K562 (cell line): Measurements from ENCODE around the gene LSS. TPM values are rescaled to one million over a fixed set of nuclear protein-coding genes. Genes with fewer than 3 reads are reported as not detected.

Source experiments
- BCOR ChIP-seq: fragments of 450-650 bp; IDR thresholded peaks from 2 replicates; pipeline ENCODE4 v1.6.1; 2016
- C11orf30 ChIP-seq: fragments of 450-650 bp; IDR thresholded peaks from 2 replicates; pipeline ENCODE4 v1.6.1; 2016; ENCODE audit warnings: low read depth, mild to moderate bottlenecking
- E2F1 ChIP-seq: sonication (generic); formaldehyde crosslinking; IDR thresholded peaks from 2 replicates; pipeline ENCODE4 v1.8.1; 2023; ENCODE audit warnings: mild to moderate bottlenecking, missing genetic modification reagents, moderate library complexity
- HBP1 ChIP-seq: fragments of 450-650 bp; formaldehyde crosslinking; IDR thresholded peaks from 2 replicates; pipeline ENCODE4 v1.4.0; 2022; ENCODE audit warnings: missing genetic modification characterization
- HSF4 ChIP-seq: fragments of 250-450 bp; sonication (Bioruptor Pico); IDR thresholded peaks from 2 replicates; pipeline ENCODE4 v2.1.2; 2022; ENCODE audit warnings: mild to moderate bottlenecking, moderate library complexity, borderline replicate concordance
- MLLT1 ChIP-seq, 2 experiments: fragments of 450-650 bp; IDR thresholded peaks; 2 replicates each; pipeline ENCODE4 v1.6.1; 2016
- NFE2L1 ChIP-seq: fragments of 450-650 bp; IDR thresholded peaks from 2 replicates; pipeline ENCODE4 v1.6.1; 2016; ENCODE audit warnings: missing genetic modification characterization, low read depth, mild to moderate bottlenecking, missing compliant biosample characterization, moderate library complexity, borderline replicate concordance
- PTRF ChIP-seq: fragments of 450-650 bp; IDR thresholded peaks from 2 replicates; pipeline ENCODE4 v1.6.1; 2016; ENCODE audit warnings: mild to moderate bottlenecking, missing genetic modification characterization, missing compliant biosample characterization
- PURB ChIP-seq: sonication (generic); formaldehyde crosslinking; IDR thresholded peaks from 2 replicates; pipeline ENCODE4 v1.9.0; 2021; ENCODE audit warnings: low read depth, mild to moderate bottlenecking, missing genetic modification reagents
- SMARCA5 ChIP-seq: fragments of 450-650 bp; IDR thresholded peaks from 2 replicates; pipeline ENCODE4 v1.6.1; 2016
- SOX6 ChIP-seq: fragments of 450-650 bp; IDR thresholded peaks from 2 replicates; pipeline ENCODE4 v1.6.1; 2014; ENCODE audit warnings: mild to moderate bottlenecking
- SP2 ChIP-seq: IDR thresholded peaks from 2 replicates; pipeline ENCODE4 v1.6.1; 2011; ENCODE audit warnings: mild to moderate bottlenecking, low read depth, low read length, moderate library complexity; ENCODE audit not compliant: poor library complexity, severe bottlenecking; ENCODE audit errors: extremely low read depth
- SRSF3 ChIP-seq: fragments of 200-400 bp; formaldehyde crosslinking; IDR thresholded peaks from 2 replicates; pipeline ENCODE4 v1.6.1; 2016; ENCODE audit warnings: mild to moderate bottlenecking, low read length, moderate library complexity; ENCODE audit not compliant: insufficient read depth
- SRSF9 ChIP-seq: fragments of 200-400 bp; formaldehyde crosslinking; IDR thresholded peaks from 2 replicates; pipeline ENCODE4 v1.6.1; 2017; ENCODE audit warnings: low read depth, low read length, borderline replicate concordance
- TEAD2 ChIP-seq: fragments of 450-650 bp; IDR thresholded peaks from 2 replicates; pipeline ENCODE4 v1.6.1; 2016; ENCODE audit warnings: missing genetic modification characterization, control low read depth, missing compliant biosample characterization
- TOE1 ChIP-seq, 2 experiments: fragments of 450-650 bp in 1 of 2; sonication (generic) in 1 of 2; formaldehyde crosslinking in 1 of 2; IDR thresholded peaks; 2 replicates each; pipeline versions ENCODE4 v1.7.1 to v1.8.0; 2016 to 2022; ENCODE audit warnings: borderline replicate concordance in 2 of 2, mild to moderate bottlenecking in 2 of 2, antibody characterized with exemption in 1 of 2, inconsistent platforms in 1 of 2, low read depth in 1 of 2, missing genetic modification reagents in 1 of 2, moderate library complexity in 1 of 2
- YBX1 ChIP-seq: fragments of 450-650 bp; IDR thresholded peaks from 2 replicates; pipeline ENCODE4 v1.7.1; 2016; ENCODE audit warnings: mild to moderate bottlenecking
- ZEB2 ChIP-seq: fragments of 450-650 bp; IDR thresholded peaks from 2 replicates; pipeline ENCODE4 v1.6.1; 2016
- ZNF324 ChIP-seq: fragments of 250-450 bp; sonication (Bioruptor Pico); IDR thresholded peaks from 2 replicates; pipeline ENCODE4 v1.4.0; 2020; ENCODE audit warnings: mild to moderate bottlenecking
- ZNF644 ChIP-seq: fragments of 200-800 bp; sonication (Bioruptor generic); IDR thresholded peaks from 2 replicates; pipeline ENCODE4 v1.6.1; 2016; ENCODE audit warnings: low read depth, missing genetic modification characterization, missing compliant biosample characterization
- polyA plus RNA-seq, 8 experiments: library from polyadenylated mRNA; depleted of rRNA in 4 of 8; stranded (reverse) in 5 of 8; unstranded in 3 of 8; fragments of >200 nt; fragmentation: Nextera tagmentation in 2 of 8; fragmentation: Illumina TruSeq in 1 of 8; extraction: Ambion mirVana in 2 of 8; extraction: Trizol in 1 of 8; gene quantifications; 2 replicates each; pipeline versions ENCODE4 v1.2.1 to v1.2.3, GENCODE V29; 2011 to 2014; ENCODE audit warnings: inconsistent platforms in 1 of 8, missing spikeins in 1 of 8
- total RNA-seq, 7 experiments: library from RNA; depleted of rRNA in 6 of 7; stranded (reverse); fragments of >200 nt in 6 of 7; fragmentation: Illumina TruSeq in 2 of 7; extraction: Trizol in 2 of 7; gene quantifications; 2 replicates each; pipeline versions ENCODE4 v1.2.1 to v1.2.3, GENCODE V29; 2011 to 2021; ENCODE audit warnings: low replicate concordance in 1 of 7
- TF ChIP-seq, protein P1 (sequence below), 3 experiments: fragments of 200-800 bp in 1 of 3; sonication (Bioruptor generic) in 1 of 3; sonication (generic) in 1 of 3; formaldehyde crosslinking in 1 of 3; IDR thresholded peaks; 2 replicates each; pipeline versions ENCODE4 v1.6.1 to v1.8.0; 2016 to 2022; ENCODE audit warnings: mild to moderate bottlenecking in 2 of 3, missing compliant biosample characterization in 2 of 3, missing genetic modification characterization in 2 of 3, missing genetic modification reagents in 1 of 3
- TF ChIP-seq, protein P2 (sequence below): fragments of 250-450 bp; sonication (Bioruptor Pico); IDR thresholded peaks from 2 replicates; pipeline ENCODE4 v1.8.0; 2021; ENCODE audit warnings: moderate library complexity, mild to moderate bottlenecking, inconsistent platforms

Gene LSS
- total and polyA plus RNA-seq, 9 of the 15 experiments (the other 6 are each of a cell fraction or from before 2014, with no cell fraction given), result 2.2 to 89.5 (median 37.4) TPM

GRCh38 chr21:46153247-46154154 lies 75.1 kb downstream of the LSS start (continued):
- TF ChIP-seq SOX6, result no peak; the same call in 1 of the 2 replicates
- TF ChIP-seq HBP1 (CRISPR knock-in tag), result no peak
- no peak for TF ChIP-seq ZNF324 (CRISPR knock-in tag)
- no peak for TF ChIP-seq C11orf30
- TF ChIP-seq, protein P1, sequence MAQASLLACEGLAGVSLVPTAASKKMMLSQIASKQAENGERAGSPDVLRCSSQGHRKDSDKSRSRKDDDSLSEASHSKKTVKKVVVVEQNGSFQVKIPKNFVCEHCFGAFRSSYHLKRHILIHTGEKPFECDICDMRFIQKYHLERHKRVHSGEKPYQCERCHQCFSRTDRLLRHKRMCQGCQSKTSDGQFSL (CRISPR knock-in tag; IDR thresholded peaks at IDR 0.05), result no peak
- TF ChIP-seq, protein P1 (tag; IDR thresholded peaks at IDR 0.05), result no peak
- TF ChIP-seq, protein P2, sequence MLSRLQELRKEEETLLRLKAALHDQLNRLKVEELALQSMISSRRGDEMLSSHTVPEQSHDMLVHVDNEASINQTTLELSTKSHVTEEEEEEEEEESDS (CRISPR knock-in tag), result no peak
- TF ChIP-seq HSF4 (CRISPR knock-in tag), result no peak
- no peak for TF ChIP-seq E2F1 (CRISPR knock-in tag)
- no peak for TF ChIP-seq PTRF (tag)
- TF ChIP-seq BCOR, result peak; percentile 11; the same call in 1 of the 2 replicates
- TF ChIP-seq SRSF9, result no peak
- no peak for TF ChIP-seq PURB (CRISPR knock-in tag)
- TF ChIP-seq SP2, result no peak
- no peak for TF ChIP-seq YBX1
- no peak for TF ChIP-seq ZNF644 (tag)
- no peak; the same call in 1 of the 2 replicates for TF ChIP-seq TOE1 (IDR thresholded peaks at IDR 0.05; ENCODE audit: borderline replicate concordance)
- TF ChIP-seq TOE1 (CRISPR knock-in tag; IDR thresholded peaks at IDR 0.05; ENCODE audit: borderline replicate concordance, low read depth), result no peak
- TF ChIP-seq SMARCA5, result no peak
- no peak for TF ChIP-seq SRSF3
- peak; percentile 68 for TF ChIP-seq ZEB2
- no peak; the same call in 1 of the 2 replicates for TF ChIP-seq TEAD2
- 0 out of 4 replicates have a peak, but pooled peaks of 1 of the 2 experiments have one; percentile 33 for TF ChIP-seq MLLT1 (IDR thresholded peaks at IDR 0.05)
- TF ChIP-seq NFE2L1 (tag), result no peak
